MCF 10A (cell line): ENCODE data around the gene PC. TPM values are rescaled to one million over a fixed set of nuclear protein-coding genes. Genes with fewer than 3 reads are reported as not detected.
A peak's percentile ranks its signal among the peaks of the same experiment; 100 is the strongest.

Experiments
- BruUV-seq: library from RNA; stranded (reverse); fragments of 400-500 nt; replicated peaks from 2 replicates; lab custom pipeline; 2021; lab: Mats Ljungman, UMichigan
- CTCF ChIA-PET: fragments of 300-600 bp; sonication (Branson Sonifier 250); formaldehyde crosslinking; extraction: SDS; loops from one replicate; lab custom pipeline; 2021; ENCODE audit warnings: antibody characterized with exemption, inconsistent platforms; lab: Yijun Ruan, JAX
- POLR2A ChIA-PET: fragments of 300-600, 350-650 bp; sonication (Branson Sonifier 250); formaldehyde crosslinking; extraction: SDS; loops from one replicate; lab custom pipeline; 2020; ENCODE audit warnings: antibody characterized with exemption, inconsistent platforms; lab: Yijun Ruan, JAX
- DNase-seq: peaks from one replicate; pipeline ENCODE4 v3.0.0-alpha.2; 2018; ENCODE audit not compliant: unreplicated experiment
- H3K27ac Mint-ChIP-seq: one replicate; pipeline ENCODE4 v1.8.0; 2022; ENCODE audit warnings: mild to moderate bottlenecking, low read depth, mixed read lengths; ENCODE audit not compliant: unreplicated experiment
- H3K27me3 Mint-ChIP-seq: one replicate; pipeline ENCODE4 v1.8.0; 2022; ENCODE audit warnings: mixed read lengths; ENCODE audit not compliant: insufficient read depth, unreplicated experiment
- H3K36me3 Mint-ChIP-seq: one replicate; pipeline ENCODE4 v1.8.0; 2022; ENCODE audit warnings: mild to moderate bottlenecking, moderate library complexity, mixed read lengths; ENCODE audit not compliant: insufficient read depth, unreplicated experiment
- H3K4me1 Mint-ChIP-seq: one replicate; pipeline ENCODE4 v1.8.0; 2022; ENCODE audit warnings: mixed read lengths; ENCODE audit not compliant: insufficient read depth, unreplicated experiment
- H3K4me3 Mint-ChIP-seq: one replicate; pipeline ENCODE4 v1.8.0; 2022; ENCODE audit warnings: mild to moderate bottlenecking, moderate library complexity, mixed read lengths; ENCODE audit not compliant: unreplicated experiment
- H3K9me3 Mint-ChIP-seq: one replicate; pipeline ENCODE4 v1.8.0; 2022; ENCODE audit warnings: mixed read lengths; ENCODE audit not compliant: unreplicated experiment
- intact Hi-C: fragments of 100-400 bp; cut with micrococcal nuclease; formaldehyde crosslinking; loops from 2 replicates; pipeline ENCODE4 v1.14.1; 2022
- total RNA-seq: library from RNA; stranded (reverse); gene quantifications from 2 replicates; pipeline ENCODE4 v1.2.3, GENCODE V29; 2022
- TF ChIP-seq, protein P1 (sequence below): fragments of 200-600 bp; IDR thresholded peaks from one replicate; pipeline ENCODE4 v1.8.0; 2022; ENCODE audit warnings: antibody characterized with exemption, mild to moderate bottlenecking; ENCODE audit not compliant: unreplicated experiment

PC gene
- total RNA-seq, 1 experiment from 2014 or later: 37.7 TPM

DNA sequence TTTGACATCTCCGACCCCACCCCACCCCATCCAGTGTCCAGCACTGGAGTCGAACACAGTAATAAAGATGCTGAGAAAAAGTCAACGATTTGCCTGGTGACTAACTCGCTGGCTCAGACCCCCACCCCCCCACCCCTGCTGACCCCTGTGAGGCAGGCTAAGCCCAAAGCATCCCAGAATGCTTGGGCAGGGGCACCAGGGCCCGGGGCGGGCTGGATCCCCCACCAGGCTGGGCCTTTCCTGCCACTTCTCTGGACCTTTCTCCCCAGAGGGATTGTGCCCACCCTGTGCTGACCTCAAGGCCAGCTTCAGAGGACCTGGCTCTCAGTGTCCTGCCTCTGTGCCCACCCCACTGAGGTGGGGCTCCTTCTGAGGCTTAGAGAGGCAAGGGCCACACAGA, 18.7 kb upstream of the PC start:
- H3K36me3 Mint-ChIP-seq: no peaks in the 10 kb centered on the region
- H3K9me3 Mint-ChIP-seq: no peaks in the 10 kb centered on the region
- no peaks in the 10 kb centered on the region for H3K27me3 Mint-ChIP-seq
- intact Hi-C loops: loop anchor here (1.0 kb wide), 1 partner anchor 134 kb away; the partner anchor contains the start of gene RCE1
- no peak for DNase-seq
- H3K4me1 Mint-ChIP-seq: peaks cover 14% of the 10 kb centered on the region
- BruUV-seq: no TSS peak
- no peak overlapping the region for H3K4me3 Mint-ChIP-seq
- CTCF ChIA-PET: interaction anchor here (0.6 to 2.8 kb wide), 6 partner anchors 19 to 133 kb away, joined by 3 to 36 read pairs (median 4); partner anchors contain the start of gene RCE1
- POLR2A ChIA-PET: interaction anchor here (1.0 to 1.9 kb wide), 5 partner anchors 18 to 143 kb away, joined by 3 to 7 read pairs (median 3); partner anchors contain the start of gene PC
- TF ChIP-seq, protein P1, sequence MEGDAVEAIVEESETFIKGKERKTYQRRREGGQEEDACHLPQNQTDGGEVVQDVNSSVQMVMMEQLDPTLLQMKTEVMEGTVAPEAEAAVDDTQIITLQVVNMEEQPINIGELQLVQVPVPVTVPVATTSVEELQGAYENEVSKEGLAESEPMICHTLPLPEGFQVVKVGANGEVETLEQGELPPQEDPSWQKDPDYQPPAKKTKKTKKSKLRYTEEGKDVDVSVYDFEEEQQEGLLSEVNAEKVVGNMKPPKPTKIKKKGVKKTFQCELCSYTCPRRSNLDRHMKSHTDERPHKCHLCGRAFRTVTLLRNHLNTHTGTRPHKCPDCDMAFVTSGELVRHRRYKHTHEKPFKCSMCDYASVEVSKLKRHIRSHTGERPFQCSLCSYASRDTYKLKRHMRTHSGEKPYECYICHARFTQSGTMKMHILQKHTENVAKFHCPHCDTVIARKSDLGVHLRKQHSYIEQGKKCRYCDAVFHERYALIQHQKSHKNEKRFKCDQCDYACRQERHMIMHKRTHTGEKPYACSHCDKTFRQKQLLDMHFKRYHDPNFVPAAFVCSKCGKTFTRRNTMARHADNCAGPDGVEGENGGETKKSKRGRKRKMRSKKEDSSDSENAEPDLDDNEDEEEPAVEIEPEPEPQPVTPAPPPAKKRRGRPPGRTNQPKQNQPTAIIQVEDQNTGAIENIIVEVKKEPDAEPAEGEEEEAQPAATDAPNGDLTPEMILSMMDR: no peak
- no peak overlapping the region for H3K27ac Mint-ChIP-seq

DNA sequence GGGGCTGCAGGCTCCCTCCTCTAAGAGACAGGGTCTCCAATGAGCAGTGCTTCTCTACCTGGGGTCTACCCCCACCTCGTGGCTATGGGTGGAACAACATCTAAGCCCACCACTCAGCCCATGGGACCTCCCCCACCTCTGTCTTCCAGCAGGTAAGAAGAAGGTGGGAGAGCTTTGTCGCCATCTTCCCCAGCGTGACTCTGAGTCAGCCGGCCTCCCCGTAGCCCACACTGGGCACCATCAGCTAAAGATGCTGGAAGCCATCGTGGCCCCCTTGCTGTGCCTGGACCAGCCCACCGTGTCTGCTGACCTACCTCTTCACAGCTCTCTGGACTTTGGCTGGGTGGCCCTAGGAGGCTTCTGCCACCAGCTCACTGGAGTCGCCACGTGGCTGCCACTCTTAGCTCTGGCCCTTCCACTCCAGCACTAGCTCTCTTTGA, 17.9 kb upstream of the PC start:
- no peaks in the 10 kb centered on the region for H3K36me3 Mint-ChIP-seq
- no peaks in the 10 kb centered on the region for H3K9me3 Mint-ChIP-seq
- H3K27me3 Mint-ChIP-seq: no peaks in the 10 kb centered on the region
- ChIA-PET CTCF (interaction anchor here (0.6 to 2.8 kb wide), 19 partner anchors 14 to 493 kb away, joined by 3 to 36 read pairs (median 4); partner anchors contain the start of gene RCE1), POLR2A (interaction anchor here (0.6 to 2.3 kb wide), 9 partner anchors 13 to 142 kb away, joined by 3 to 7 read pairs (median 4); partner anchors contain the start of gene PC)
- peak overlapping the region; percentile 66 for H3K27ac Mint-ChIP-seq
- intact Hi-C loops: loop anchor here (1.0 kb wide), 1 partner anchor 133 kb away; the partner anchor contains the start of gene RCE1
- peak; percentile 35 for DNase-seq
- no TSS peak for BruUV-seq
- no peak overlapping the region for H3K4me3 Mint-ChIP-seq
- TF ChIP-seq, protein P1: peak; percentile 79
- H3K4me1 Mint-ChIP-seq: peaks cover 21% of the 10 kb centered on the region

- POLR2A ChIA-PET: interaction anchor here (0.5 to 2.3 kb wide), 9 partner anchors 12 to 180 kb away, joined by 3 to 7 read pairs (median 5); partner anchors contain the start of gene PC
- CTCF ChIA-PET: interaction anchor here (0.6 to 2.8 kb wide), 19 partner anchors 12 to 492 kb away, joined by 3 to 36 read pairs (median 4); partner anchors contain the start of gene RCE1
- H3K4me1 Mint-ChIP-seq: peaks cover 26% of the 10 kb centered on the region
- H3K27ac Mint-ChIP-seq: peak overlapping the region; percentile 66
- H3K4me3 Mint-ChIP-seq: no peak overlapping the region
- H3K9me3 Mint-ChIP-seq: no peaks in the 10 kb centered on the region
- TF ChIP-seq, protein P1: no peak
- DNase-seq: no peak
- intact Hi-C loops: loop anchor here (1.0 kb wide), 1 partner anchor 132 kb away; the partner anchor contains the start of gene RCE1
- H3K27me3 Mint-ChIP-seq: no peaks in the 10 kb centered on the region
- no peaks in the 10 kb centered on the region for H3K36me3 Mint-ChIP-seq
- no TSS peak for BruUV-seq
Measured at GRCh38 chr11:66975405-66976027, 17.3 kb upstream of the PC start.
